Transverse colon (tissue), 4 donors: ENCODE data around the gene TGFBR2. TPM values are rescaled to one million over a fixed set of nuclear protein-coding genes. Genes with fewer than 3 reads are reported as not detected.

Experiments used
- DNase-seq: peaks from one replicate; pipeline ENCODE4 v3.0.0-alpha.2; 2019
- H3K27ac ChIP-seq, 4 donors: fragments of 200-600 bp; sonication (generic); 2 replicates each; pipeline ENCODE4 v1.5.1; 2016 to 2018; ENCODE audit warnings: inconsistent platforms in 4 of 4
- H3K27me3 ChIP-seq: fragments of 200-600 bp; sonication (generic); 2 replicates; pipeline ENCODE4 v1.5.1; 2017; ENCODE audit warnings: inconsistent platforms
- H3K36me3 ChIP-seq, 4 donors: fragments of 200-600 bp; sonication (generic); 2 replicates each; pipeline ENCODE4 v1.5.1; 2017 to 2019; ENCODE audit warnings: inconsistent platforms in 4 of 4
- H3K4me1 ChIP-seq, 4 donors: fragments of 200-600 bp; sonication (generic); 2 replicates each; pipeline ENCODE4 v1.5.1; 2017 to 2020; ENCODE audit warnings: inconsistent platforms in 4 of 4
- H3K4me3 ChIP-seq, 4 donors: fragments of 200-600 bp; sonication (generic); 1 replicate in 1 of 4; 2 replicates in 3 of 4; pipeline versions ENCODE4 v1.5.1 to v1.6.1; 2017 to 2019; ENCODE audit warnings: inconsistent platforms in 4 of 4
- H3K9me3 ChIP-seq, 2 donors: fragments of 200-600 bp; sonication (generic); 2 replicates each; pipeline ENCODE4 v1.5.1; 2017 to 2019; ENCODE audit warnings: inconsistent platforms in 2 of 2
- EP300 ChIP-seq: sonication (generic); formaldehyde crosslinking; IDR thresholded peaks from one replicate; pipeline ENCODE4 v1.6.1; 2017; ENCODE audit warnings: antibody characterized with exemption, low read depth
- POLR2A ChIP-seq: fragments of 450-650 bp; IDR thresholded peaks from one replicate; pipeline ENCODE4 v1.6.1; 2016; ENCODE audit warnings: antibody characterized with exemption, mild to moderate bottlenecking, moderate library complexity
- POLR2AphosphoS5 ChIP-seq, 3 donors: sonication (generic); formaldehyde crosslinking; IDR thresholded peaks; one replicate each; pipeline ENCODE4 v1.6.1; 2016; ENCODE audit warnings: antibody characterized with exemption in 3 of 3
- WGBS, 2 donors: methylation state at CpG; one replicate each; pipeline ENCODE4 v1.1.5; 2018; ENCODE audit warnings: low coverage in 1 of 2; 5-methylcytosine and 5-hydroxymethylcytosine counted together
- in situ Hi-C, 4 donors: fragments of 200-750 bp; cut with MboI; loops; one replicate each; pipeline versions ENCODE4 v1.15.0 to v1.15.1; 2017; ENCODE audit warnings: low sequenced_read_pairs in 3 of 4, low pct_ligation_motif_present in 1 of 4, low pct_unique_long_range_greater_than_20kb in 1 of 4
- intact Hi-C: fragments of 100-400 bp; cut with DNase I; formaldehyde crosslinking; loops from one replicate; pipeline ENCODE4 v1.15.1; 2023; ENCODE audit warnings: low total_unique reads
- total RNA-seq, 4 donors: library from RNA; depleted of rRNA; stranded (reverse); fragments of >200 nt; gene quantifications; one replicate each; pipeline ENCODE4 v1.1.0, GENCODE V29; 2016
- TF ChIP-seq, protein P1 (sequence below), 5 experiments: fragments of 200-600 bp in 3 of 5; fragments of 450-650 bp in 2 of 5; sonication (generic) in 3 of 5; IDR thresholded peaks; 1 replicate in 2 of 5; 2 replicates in 3 of 5; pipeline ENCODE4 v1.5.1; 2016 to 2017; ENCODE audit warnings: antibody characterized with exemption in 5 of 5, inconsistent platforms in 3 of 5, mild to moderate bottlenecking in 2 of 5, moderate library complexity in 1 of 5

The TGFBR2 gene
- total RNA-seq, 4 donors from 2014 or later = 63.2 to 179 (median 98.5) TPM

GRCh38 chr3:30696403-30696819 lies 90.0 kb downstream of the TGFBR2 start:
- Histone ChIP-seq H3K27me3 (no peaks in the 10 kb centered on the region), H3K4me3 (no peak overlapping the region), H3K9me3 (no peaks in the 10 kb centered on the region), H3K27ac (no peak overlapping the region), H3K36me3 (peaks cover 0 to 6% (median 2%) of the 10 kb centered on the region in 4 donors), H3K4me1 (peaks cover 2 to 29% (median 10%) of the 10 kb centered on the region in 4 donors)
- WGBS, 2 donors = 71 to 80% methylated on average over 1 to 3 of the region's 3 CpGs
- in situ Hi-C loops (loop anchor here in 3 of 4 donors (10.0 to 25.0 kb wide), 4 partner anchors 184 to 652 kb away; no protein-coding TSS in a partner anchor), intact Hi-C loops (loop anchor here (10.0 kb wide), 1 partner anchor 652 kb away; no protein-coding TSS in a partner anchor)
- TF ChIP-seq POLR2AphosphoS5 (IDR thresholded peaks at IDR 0.05) = no peak
- no peak for TF ChIP-seq EP300
- TF ChIP-seq POLR2A = no peak
- TF ChIP-seq, protein P1, sequence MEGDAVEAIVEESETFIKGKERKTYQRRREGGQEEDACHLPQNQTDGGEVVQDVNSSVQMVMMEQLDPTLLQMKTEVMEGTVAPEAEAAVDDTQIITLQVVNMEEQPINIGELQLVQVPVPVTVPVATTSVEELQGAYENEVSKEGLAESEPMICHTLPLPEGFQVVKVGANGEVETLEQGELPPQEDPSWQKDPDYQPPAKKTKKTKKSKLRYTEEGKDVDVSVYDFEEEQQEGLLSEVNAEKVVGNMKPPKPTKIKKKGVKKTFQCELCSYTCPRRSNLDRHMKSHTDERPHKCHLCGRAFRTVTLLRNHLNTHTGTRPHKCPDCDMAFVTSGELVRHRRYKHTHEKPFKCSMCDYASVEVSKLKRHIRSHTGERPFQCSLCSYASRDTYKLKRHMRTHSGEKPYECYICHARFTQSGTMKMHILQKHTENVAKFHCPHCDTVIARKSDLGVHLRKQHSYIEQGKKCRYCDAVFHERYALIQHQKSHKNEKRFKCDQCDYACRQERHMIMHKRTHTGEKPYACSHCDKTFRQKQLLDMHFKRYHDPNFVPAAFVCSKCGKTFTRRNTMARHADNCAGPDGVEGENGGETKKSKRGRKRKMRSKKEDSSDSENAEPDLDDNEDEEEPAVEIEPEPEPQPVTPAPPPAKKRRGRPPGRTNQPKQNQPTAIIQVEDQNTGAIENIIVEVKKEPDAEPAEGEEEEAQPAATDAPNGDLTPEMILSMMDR (IDR thresholded peaks at IDR 0.05) = no peak
- DNase-seq = no peak

DNA sequence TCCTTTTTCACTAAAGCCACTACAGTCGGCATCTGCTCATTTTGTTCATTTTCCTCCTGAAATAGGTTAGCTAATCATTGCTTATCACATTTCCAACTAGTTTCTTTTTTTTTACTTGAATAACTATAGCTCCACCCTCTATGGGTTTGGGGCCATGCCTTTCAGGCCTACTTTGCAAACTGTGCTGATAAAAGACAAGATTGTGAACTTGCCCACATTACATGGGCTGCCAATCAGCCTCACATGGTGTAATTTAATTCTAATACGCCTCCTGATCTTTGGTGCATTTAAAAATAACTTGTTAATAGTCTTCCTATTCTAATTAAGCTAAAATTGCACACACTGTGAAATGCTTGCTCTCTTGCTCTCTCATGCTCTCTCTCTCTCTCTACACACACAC lies 90.5 kb downstream of the TGFBR2 start:
- in situ Hi-C loops = loop anchor here in 3 of 4 donors (10.0 to 25.0 kb wide), 4 partner anchors 185 to 652 kb away; no protein-coding TSS in a partner anchor
- Histone ChIP-seq H3K9me3 (no peaks in the 10 kb centered on the region), H3K4me3 (no peak overlapping the region), H3K36me3 (peaks cover 0 to 6% (median 2%) of the 10 kb centered on the region in 4 donors), H3K4me1 (peaks cover 0 to 24% (median 10%) of the 10 kb centered on the region in 4 donors), H3K27ac (no peak overlapping the region), H3K27me3 (no peaks in the 10 kb centered on the region)
- 86 to 89% methylated on average over 2 of the region's 2 CpGs for WGBS, 2 donors
- TF ChIP-seq, protein P1 (IDR thresholded peaks at IDR 0.05) = no peak
- TF ChIP-seq POLR2A = no peak
- DNase-seq = no peak
- intact Hi-C loops = loop anchor here (10.0 kb wide), 1 partner anchor 652 kb away; no protein-coding TSS in a partner anchor

DNA sequence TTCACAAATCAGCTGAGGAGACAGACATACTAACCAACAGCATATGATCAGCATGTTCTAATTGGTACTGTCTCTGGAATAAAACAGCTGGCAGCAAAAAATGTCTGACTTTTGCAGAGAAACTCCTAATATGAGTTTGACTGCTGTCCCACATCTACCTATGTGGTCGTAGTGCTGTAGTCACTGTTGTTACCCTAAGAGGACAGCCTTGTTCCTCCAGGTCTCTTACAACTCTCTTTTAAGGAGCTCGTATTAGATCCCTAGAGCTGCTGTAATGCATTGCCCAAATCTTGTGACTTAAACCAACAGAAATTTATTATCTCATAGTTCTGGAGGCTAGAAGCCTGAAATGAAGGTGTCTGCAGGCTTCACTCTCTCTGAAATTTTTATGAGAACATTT lies 92.1 kb downstream of the TGFBR2 start:
- no peaks in the 10 kb centered on the region for H3K27me3 ChIP-seq
- in situ Hi-C loops (loop anchor here in 3 of 4 donors (10.0 to 25.0 kb wide), 4 partner anchors 186 to 654 kb away; no protein-coding TSS in a partner anchor), intact Hi-C loops (loop anchor here (10.0 kb wide), 1 partner anchor 654 kb away; no protein-coding TSS in a partner anchor)
- H3K36me3 ChIP-seq = no peaks in the 10 kb centered on the region
- 67 to 70% methylated on average over 2 of the region's 2 CpGs for WGBS, 2 donors
- no peak overlapping the region for H3K27ac ChIP-seq
- DNase-seq = no peak
- peaks cover 0 to 8% (median 3%) of the 10 kb centered on the region in 4 donors for H3K4me1 ChIP-seq
- TF ChIP-seq EP300 = no peak
- TF ChIP-seq, protein P1 (IDR thresholded peaks at IDR 0.05) = no peak
- no peak for TF ChIP-seq POLR2A
- no peak for TF ChIP-seq POLR2AphosphoS5 (IDR thresholded peaks at IDR 0.05)
- no peak overlapping the region for H3K4me3 ChIP-seq
- no peaks in the 10 kb centered on the region for H3K9me3 ChIP-seq

GRCh38 chr3:30699927-30700326 lies 93.5 kb downstream of the TGFBR2 start:
- in situ Hi-C loops = loop anchor here in 3 of 4 donors (10.0 to 25.0 kb wide), 4 partner anchors 188 to 655 kb away; no protein-coding TSS in a partner anchor
- Histone ChIP-seq H3K36me3 (no peaks in the 10 kb centered on the region), H3K27me3 (no peaks in the 10 kb centered on the region), H3K9me3 (no peaks in the 10 kb centered on the region), H3K27ac (no peak overlapping the region), H3K4me3 (no peak overlapping the region), H3K4me1 (peaks cover 0 to 8% (median 2%) of the 10 kb centered on the region in 4 donors)
- 90 to 94% methylated on average over 2 to 4 of the region's 4 CpGs for WGBS, 2 donors
- no peak for TF ChIP-seq POLR2AphosphoS5 (IDR thresholded peaks at IDR 0.05)
- no peak for TF ChIP-seq EP300
- no peak for DNase-seq
- intact Hi-C loops = loop anchor here (10.0 kb wide), 1 partner anchor 655 kb away; no protein-coding TSS in a partner anchor
